Stimulated activated CD8-positive, alpha-beta memory T cell treated with anti-CD3 and anti-CD28 coated beads, Interleukin-7, amount 100 ng/mL, for 24 hours (primary cell): Measurements from ENCODE around the gene PDE6G.
"Not testable (repeated sequence)": the region's sequence is repeated elsewhere in the genome, so short reads cannot be mapped to it uniquely, and the experiment has no call there.

ENCODE experiments used
- DNase-seq: peaks from one replicate; pipeline ENCODE4 v3.0.0-alpha.2; 2020; ENCODE audit warnings: low read depth

PDE6G gene

DNA sequence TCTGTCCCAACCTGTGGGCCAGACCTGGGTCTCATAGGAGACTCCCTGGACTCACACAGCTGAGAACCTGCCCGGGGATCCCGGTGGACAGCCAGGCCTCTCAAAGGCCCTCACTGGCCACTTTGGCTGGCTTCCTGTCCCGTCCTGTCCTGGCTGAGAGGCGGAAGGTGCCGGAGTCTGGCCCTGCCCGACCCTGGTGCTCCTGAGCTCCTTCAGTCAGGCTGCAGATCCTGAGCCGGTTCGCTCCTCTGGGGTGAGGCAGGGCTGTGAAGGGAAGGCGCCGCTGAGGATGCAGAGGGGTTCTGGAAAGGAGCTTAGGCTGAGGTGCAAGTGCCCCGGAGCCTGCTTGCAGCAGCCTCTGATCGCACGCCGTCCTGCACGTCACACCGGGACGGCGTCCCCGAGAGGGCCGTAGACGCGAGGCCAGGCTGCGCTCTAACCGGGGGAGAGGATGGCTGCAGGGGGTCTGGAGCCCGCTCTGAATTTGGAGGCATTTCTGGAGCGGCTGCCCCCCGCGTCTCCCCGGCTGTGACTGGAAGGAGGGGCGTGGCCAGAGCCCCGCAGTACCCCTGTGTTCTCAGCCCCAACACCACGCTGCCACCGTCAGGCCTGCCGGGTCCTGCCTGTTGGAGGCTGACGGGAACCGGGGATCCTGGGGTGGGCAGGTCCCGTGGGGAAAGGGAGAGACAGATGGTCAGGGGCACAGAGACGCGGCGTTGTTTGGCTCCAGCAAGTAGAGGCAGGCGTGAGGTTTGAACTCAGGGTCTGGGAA, 31.6 kb upstream of the PDE6G start:
- no peak for DNase-seq

DNA sequence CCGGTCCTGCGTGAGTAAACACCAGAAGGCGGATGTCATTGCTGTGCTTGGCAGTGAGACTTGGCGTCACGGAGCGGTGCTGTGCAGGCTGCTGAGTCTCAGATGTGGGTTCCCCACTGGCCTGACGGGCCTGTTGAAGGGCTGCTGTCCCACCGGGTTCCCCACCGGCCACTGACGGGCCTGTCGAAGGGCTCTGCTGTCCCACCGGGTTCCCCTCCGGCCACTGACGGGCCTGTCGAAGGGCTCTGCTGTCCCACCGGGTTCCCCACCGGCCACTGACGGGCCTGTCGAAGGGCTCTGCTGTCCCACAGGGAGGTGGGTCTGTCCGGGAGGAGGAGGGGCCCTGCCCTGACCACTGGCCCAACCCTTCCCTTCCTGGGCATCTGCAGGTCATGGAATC, 30.3 kb upstream of the PDE6G start:
- DNase-seq = no peak

DNA sequence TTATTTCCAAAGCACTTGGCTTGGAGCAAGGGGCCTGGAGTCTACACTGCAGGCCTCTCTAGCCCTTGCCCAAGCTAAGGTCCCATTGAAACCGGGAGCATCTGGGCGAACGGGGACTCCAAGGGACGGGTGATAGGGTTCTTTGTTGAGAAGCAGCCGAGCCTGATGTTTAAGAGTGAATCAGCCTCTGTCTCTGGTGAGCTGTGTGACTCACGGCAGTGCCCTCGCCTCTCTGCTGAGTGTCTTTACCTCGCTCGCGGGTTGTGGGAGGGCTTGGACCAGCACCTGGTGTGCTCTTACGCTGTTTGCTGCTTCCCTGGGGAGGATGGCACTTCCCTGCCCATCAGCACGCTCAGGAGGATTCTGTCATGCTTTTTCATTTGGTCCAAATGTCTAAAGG, 28.8 kb upstream of the PDE6G start:
- DNase-seq = no peak

DNA sequence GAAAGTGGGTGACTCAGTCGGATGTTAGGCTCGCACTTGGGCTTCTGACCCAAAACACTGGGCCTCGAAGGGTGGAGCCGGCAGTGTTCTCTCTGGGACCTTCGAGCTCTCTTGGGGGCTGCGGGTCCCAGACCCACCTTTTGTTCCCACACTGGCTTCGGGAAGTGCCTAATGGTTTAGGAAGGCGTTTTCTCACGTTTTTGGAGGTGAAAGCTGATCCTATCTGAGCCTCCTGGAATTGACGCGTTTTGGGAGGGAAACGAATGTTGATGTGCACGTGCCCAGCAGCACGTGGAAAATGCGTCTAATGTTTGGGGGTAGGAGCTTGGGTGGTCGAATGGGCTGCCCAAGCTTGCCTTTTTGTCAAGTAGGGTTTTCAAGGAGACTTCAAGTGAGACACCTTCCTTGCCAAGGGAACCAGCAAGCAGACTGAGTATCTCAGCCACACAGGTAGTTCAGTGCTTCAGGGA, 28.1 kb upstream of the PDE6G start:
- no peak for DNase-seq

DNA sequence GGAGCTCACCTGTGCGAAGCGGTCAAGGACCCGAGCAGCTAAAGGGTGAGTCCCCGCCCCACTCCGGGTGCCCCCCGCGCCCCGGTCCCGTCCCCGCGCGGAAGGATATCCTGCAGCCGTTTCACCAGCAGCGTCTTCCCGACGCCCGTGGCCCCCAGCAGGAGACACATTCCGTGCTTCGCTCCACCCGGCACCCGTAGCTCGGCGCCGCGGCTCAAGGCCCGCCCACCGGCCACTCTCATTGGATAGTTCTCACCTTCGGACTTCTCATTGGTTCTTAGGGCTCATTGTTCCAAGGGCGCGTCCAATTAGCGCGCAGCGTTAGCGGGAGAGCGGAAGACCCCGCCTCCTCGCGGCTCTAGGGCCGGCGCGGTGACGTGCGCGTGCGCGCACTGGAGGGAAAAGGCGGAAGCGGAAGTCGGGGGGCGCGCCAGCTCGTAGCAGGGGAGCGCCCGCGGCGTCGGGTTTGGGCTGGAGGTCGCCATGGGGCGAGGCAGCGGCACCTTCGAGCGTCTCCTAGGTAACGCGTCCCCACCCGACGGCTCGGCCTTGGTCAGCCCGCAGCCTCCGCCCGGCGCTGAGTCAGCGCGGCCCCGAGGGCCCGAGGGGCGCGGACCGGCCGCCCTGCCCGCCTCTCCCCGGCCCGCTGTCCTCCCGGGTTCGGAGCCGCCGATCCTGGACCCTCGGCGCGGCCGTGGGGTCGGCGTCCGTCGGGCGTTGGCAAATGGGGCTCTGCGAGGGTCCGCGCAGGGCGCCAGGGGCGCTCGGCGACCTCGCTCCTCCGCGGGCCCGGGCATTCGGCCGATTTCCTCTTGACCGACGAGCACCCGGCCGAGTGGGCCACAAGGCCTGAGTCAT, 27.5 kb upstream of the PDE6G start, which contains the start of the genes ARL16 and HGS:
ARL16 (minus strand) TSS at position 214 of the 858 bp plus-strand sequence; CDS start at position 170, 44 bp downstream.
HGS (plus strand) TSS at position 428 of the 858 bp plus-strand sequence; CDS start at position 484, 56 bp downstream.
- DNase-seq = peak; percentile 93

DNA sequence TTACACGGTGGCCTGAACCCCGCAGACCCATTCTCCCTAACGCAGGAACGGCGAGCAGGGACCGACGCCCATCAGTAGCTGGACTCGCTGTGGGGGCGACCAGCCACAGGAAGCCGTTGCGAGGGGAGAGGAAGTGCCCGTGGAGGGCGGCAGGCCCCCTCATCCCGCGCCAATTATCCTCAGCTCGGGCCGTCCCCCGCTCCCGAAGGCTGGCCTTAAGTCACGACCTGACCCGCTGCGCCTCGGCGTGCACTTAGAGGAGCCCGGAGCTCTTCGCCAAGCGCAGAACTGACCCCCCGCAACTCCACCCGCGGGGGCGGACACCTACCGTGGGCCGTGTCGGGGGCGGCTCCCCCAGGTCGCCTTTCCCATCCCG, 26.9 kb upstream of the PDE6G start:
- no peak for DNase-seq

DNA sequence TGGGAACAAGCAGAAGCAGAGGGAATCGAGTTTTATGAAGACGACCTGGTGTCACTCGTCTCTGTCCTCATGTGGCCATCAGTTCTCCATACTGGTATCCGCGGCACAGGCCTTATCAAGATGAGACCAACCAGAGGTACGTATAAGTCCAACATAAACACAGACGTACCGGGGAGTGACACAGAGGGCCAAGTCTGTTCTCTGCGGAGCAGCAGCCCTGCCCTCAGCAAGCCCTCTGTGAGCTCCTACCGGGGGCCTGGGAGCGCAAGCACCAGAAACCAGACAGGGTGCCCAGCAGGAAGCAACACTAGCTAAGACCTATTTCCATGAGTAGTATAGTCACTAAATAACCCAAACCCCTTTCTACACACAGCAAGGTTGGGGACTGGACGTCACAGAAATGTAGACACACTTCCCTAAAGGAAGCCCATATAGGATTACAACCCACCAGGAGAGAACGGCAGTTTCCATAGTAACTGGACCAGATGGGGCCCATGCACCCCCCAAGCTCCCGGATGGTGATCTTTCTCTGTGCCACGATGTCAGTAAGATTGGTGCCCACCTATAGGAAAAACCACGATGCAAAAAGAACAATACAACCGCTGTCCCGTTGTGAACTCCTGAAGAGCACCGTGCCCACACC, 26.3 kb upstream of the PDE6G start:
- no peak for DNase-seq

DNA sequence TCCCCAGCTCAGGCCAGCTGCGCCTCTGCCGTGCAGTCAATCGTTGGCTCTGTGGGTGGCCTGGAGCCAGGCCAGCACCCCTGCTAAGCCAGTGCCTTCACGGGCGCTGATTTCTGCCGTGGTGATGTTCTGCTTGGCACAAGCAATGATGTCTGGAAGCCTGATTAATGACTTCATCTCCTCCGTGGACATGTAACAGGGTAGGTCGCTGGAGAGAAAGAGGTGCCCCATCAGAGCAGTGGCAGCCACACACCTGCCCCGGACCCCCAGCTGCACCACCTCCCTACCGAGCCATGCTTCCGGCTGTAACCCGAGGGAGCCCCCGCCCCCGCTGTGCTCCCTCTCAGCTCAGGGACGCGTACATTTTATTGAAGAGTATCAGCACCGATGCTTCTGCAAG, 25.3 kb upstream of the PDE6G start:
- DNase-seq = no peak

DNA sequence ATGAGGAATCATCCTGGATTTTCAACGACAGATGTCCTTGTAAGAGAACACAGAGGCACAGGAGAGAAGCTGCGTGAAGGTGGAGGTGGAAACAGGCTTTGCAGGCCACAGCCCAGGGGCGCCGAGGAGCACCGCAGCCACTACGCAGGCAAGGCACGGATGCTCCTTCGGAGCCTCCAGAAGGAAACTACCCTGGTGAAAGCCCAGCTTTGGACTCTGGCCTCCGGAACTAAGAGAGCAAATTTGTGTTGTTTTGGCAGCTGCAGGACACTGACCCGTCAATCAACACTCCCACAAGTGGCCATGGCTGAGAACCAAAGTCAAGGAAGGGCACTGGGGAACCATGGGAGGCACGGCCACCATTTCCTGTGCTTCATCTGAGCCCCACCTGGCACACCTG, 23.8 kb upstream of the PDE6G start:
- DNase-seq = no peak

DNA sequence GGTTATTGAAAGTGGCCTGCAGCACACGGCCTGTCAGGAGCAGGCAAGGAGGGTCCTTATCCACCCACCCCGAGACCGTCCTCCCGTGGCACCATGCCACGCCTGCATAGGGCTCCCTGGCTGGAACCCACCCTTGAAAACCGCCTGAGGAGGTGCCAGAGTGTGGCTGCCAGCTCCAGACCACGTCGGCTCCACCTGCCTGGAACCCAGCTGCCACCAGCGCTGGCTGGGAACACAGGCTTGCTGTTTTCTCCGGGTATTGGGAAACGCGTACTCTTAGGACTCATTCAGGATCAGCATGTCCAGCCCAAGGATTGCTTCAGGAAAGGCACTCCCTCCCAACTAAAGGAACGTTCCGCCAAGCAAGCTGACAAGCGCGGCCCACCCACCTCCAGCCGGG, 20.6 kb upstream of the PDE6G start:
- DNase-seq = no peak

DNA sequence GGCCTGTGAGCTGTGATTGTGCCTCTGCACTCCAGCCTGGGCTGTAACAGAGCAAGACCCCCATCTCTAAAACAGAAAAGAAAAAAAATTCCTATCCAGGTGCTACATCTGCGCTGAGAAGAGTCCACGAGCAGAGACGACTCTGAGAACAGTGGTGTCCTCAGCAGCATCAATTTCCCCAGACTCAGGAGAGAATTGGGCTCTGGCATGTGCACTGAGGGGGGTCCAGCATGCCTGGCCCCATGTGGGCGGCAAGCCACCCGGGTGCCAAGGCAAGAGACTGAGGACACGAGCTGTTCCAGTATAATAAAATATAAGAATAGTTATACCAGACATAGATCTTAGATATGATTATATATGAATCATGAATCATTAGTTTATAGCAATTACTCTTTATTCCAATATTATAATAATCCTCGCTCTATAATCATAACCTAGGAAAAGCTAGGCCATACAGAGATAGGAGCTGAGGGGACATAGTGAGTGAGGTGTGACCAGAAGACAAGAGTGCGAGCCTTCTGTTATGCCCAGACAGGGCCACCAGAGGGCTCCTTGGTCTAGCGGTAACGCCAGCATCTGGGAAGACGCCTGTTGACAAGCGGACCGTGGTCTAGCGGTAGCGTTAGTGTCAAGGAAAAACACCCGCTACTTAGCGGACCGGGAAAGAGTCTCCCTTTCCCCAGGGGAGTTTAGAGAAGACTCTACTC, 19.3 kb upstream of the PDE6G start:
- not testable (repeated sequence) for DNase-seq

DNA sequence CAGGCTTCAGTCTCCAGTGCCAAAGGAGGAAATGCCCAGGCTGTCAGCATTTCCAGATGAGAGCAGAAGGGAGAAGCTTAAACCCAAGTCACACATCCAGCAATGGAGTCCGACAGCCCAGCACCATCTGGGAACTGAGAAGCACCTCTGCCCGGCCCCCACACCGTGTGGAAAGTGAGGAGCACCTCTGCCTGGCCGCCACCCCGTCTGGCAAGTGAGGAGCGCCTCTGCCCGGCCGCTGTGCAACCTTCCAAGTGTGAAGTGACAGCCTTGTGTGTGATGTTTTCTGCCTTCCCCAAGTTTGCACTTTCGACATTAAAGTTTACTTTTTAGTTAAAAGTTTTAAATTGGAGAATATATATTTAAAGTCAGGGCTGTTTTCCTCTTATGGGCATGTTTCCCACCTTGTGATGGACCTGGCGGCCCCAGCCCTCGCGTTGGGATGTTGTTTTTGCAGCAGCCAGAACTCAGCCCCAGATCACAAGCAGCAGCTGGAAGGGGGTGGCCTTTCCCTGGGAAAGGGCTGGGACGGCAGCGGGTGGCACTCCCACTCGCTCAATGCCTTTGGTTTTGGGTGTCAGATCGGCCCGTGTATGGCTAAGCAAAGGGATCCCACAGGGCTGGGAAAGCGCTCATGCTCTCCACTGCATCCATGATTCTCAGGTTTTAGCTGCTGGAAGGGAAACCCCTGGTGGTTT, 17.4 kb upstream of the PDE6G start:
- DNase-seq = no peak

DNA sequence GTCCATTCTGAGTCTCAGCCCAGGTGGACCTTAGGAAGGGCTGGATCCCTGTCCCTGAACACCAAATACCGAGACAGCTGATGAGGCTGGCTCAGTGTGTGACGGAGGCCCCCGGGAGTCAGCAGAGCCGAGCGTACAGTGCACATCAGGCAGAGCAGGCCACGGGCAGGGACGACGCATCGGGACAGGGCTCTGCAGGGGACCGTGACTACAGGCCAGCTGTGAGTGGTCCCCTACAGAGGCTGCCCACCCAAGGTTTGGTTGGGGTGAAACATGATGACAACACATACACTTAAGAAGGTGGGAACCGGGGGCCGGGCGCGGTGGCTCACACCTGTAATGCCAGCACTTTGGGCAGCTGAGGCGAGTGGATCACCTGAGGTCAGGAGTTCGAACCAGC, 16.6 kb upstream of the PDE6G start:
- DNase-seq = no peak

DNA sequence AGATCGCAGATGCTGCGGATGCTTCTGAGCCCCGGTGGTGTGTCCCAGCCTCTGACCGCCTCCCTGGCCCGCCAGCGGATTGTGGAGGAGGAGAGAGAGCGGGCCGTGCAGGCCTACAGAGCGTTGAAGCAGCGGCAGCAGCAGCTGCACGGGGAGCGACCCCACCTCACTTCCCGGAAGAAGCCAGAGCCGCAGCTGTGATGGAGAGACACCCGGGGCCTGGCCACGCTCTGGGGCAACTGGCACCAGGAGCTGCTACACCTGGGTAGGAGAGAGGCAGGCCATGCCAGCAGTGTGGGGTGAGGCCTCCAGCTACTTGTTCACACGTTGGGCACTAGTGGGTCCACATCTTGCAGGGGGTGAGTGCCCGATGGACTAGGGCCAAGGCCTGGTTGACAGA, 16.2 kb upstream of the PDE6G start:
- no peak for DNase-seq

DNA sequence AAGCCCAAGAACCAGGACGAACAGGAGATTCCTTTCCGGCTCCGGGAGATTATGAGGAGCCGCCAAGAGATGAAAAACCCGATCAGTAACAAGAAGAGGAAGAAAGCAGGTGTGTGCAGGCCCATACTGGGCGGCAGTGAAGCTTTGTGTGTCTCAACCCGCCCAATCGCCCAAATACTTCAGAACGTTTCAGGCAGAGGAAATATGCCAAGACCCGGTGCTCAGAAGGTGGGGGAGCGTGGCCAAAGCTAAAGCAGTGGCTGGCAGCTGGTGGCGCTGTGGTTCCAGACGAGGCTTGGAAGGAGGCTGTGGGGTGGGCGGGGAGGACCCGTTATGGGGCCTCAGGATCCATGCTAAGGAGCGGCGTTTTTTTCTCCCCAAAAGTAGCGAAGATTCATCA, 11.4 kb upstream of the PDE6G start:
- DNase-seq = no peak

DNA sequence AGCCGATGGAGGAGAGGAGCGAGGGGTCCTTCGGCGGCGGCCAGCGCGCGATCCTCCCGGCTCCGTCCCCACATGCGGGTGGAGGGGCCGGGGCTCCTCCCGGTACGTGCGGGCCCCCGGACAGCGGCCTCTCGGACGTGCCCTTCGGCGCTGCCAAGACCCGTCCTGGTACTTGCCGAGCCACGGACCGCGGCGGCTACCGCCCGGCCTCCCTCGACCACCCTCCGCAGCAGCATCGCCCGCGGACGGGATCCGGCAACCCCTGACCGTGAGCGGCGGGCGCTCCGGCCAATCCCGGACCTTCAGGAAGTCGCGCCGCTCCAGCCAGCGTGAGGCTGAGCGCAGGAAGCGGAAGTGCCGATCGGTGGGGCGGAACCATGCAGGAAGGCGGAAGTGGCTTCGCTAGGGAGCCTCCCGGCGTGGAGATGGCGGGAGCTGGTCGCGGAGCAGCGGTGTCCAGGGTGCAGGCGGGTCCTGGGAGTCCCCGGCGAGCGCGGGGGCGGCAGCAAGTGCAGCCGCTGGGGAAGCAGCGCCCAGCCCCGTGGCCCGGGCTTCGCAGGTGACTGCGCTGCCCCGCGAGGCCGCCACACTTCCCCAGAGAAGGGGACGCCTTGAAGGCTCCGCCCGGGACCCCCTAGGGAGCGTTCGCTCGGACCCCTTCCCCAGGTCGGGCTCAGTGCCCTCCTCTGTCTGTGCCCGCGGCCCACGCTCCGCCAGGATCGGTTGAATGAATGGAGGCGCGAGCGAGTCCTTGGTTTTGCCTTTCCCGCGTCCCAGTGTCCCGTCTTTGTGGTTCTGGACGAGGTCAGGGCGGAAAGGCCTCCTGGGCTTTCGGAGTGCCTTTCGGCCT, 10.2 kb upstream of the PDE6G start, which contains the start of the genes CCDC137 and OXLD1:
CCDC137 (plus strand) TSS at position 396 of the 850 bp plus-strand sequence; CDS start at position 426, 30 bp downstream.
OXLD1 (minus strand) TSS at position 264 of the 850 bp plus-strand sequence; CDS start at position 236, 28 bp downstream.
- DNase-seq = peak; percentile 86

DNA sequence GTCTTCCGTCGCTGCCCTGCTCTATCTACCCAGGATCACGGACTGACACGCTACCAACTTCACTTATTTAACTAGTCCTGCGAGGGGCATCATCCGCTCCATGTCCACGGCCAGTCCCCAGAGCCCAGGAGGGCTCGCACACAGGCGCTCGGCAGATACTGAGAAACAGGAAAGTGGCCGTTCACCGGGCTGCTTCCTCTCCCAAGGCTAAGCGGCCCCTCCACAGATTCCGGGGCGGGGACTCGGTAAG, 9.7 kb upstream of the PDE6G start:
- DNase-seq = no peak

DNA sequence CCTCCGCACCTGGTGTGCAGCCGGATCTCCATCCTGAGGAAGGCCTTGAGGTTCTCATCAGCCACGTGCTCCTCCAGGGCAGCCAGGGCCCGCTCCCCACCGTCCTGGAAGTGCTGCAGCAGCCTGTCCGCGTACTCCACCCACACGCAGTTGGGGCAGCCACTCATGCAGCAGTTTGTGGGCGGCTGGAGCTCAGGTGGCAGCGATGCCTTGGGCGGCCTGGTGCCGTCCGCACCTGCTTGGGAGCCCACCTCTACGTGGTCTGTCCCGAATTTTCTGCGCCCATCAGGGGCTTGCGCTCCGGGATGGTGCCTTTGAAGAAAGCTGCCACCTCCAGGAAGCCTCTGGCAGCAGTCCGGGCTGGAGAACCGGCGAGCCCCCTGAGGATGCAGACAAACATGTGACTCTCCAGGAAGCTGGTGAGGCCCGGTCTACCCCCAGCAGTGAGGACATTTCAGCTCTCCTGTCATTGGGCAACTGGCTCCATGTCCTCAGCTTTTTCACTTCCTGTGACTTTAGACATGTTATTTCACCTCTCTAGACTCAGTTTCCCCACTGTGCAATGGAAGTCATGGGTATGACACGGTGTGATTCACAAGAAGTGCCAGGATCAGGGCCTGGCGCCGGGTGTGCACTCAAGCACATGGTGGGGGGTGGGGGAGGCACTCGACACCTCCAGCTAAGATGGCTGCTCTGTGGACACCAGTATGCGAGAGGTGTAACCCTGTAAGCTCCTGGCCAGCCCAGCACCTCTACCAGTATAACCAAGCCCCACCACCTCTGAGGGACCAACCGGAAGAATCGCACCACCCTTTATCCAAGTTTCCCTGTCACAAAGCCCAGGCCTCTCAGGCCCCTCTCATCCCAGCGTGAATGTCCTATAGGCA, 9.1 kb upstream of the PDE6G start:
- peak; percentile 46 for DNase-seq

DNA sequence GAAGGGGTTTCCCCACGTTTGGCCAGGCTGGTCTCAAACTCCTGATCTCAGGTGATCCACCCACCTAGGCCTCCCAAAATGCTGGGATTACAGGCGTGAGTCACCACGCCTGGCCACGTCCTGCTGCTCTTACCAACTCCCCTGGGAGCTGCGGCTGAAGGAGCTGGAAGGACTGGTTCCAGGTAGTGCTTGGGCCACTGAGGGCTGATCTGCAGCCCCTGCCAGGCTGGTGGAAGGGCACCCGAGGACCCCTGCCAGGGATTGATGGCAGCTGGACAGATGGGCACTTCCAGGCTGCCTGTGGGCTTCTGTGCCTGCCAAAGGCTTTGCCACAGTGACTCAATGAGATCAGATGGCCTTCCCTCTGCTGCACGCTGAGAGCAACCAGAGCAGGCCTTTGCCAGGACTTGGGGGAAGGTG, 7.7 kb upstream of the PDE6G start:
- DNase-seq = no peak
